Ascending aorta (tissue), 2 donors: ENCODE data around the gene OPN4. TPM values are rescaled to one million over a fixed set of nuclear protein-coding genes. Genes with fewer than 3 reads are reported as not detected.

Experiments
- DNase-seq, 2 donors: peaks; one replicate each; pipeline ENCODE4 v3.0.0-alpha.2; 2019; ENCODE audit warnings: low spot score in 2 of 2
- H3K27ac ChIP-seq, 2 donors: fragments of 200-600 bp; sonication (generic); one replicate each; pipeline ENCODE4 v1.5.1; 2016 to 2017; ENCODE audit warnings: mild to moderate bottlenecking in 1 of 2
- H3K27me3 ChIP-seq: fragments of 200-600 bp; sonication (generic); one replicate; pipeline ENCODE4 v1.5.1; 2017
- H3K36me3 ChIP-seq, 2 donors: fragments of 200-600 bp; sonication (generic); one replicate each; pipeline ENCODE4 v1.5.1; 2016
- H3K4me1 ChIP-seq, 2 donors: fragments of 200-600 bp; sonication (generic); one replicate each; pipeline ENCODE4 v1.5.1; 2016 to 2017; ENCODE audit warnings: mild to moderate bottlenecking in 1 of 2
- H3K4me3 ChIP-seq, 2 donors: fragments of 200-600 bp; sonication (generic); one replicate each; pipeline ENCODE4 v1.5.1; 2016 to 2017; ENCODE audit warnings: mild to moderate bottlenecking in 1 of 2
- H3K9me3 ChIP-seq, 2 donors: fragments of 200-600 bp; sonication (generic); one replicate each; pipeline ENCODE4 v1.5.1; 2016
- intact Hi-C: fragments of 100-400 bp; cut with DNase I; formaldehyde crosslinking; loops from one replicate; pipeline ENCODE4 v1.15.1; 2023
- total RNA-seq: library from RNA; depleted of rRNA; stranded (reverse); fragments of >200 nt; gene quantifications from one replicate; pipeline ENCODE4 v1.1.0, GENCODE V29; 2016
- TF ChIP-seq, protein P1 (sequence below), 3 experiments: fragments of 200-600 bp in 2 of 3; fragments of 450-650 bp in 1 of 3; sonication (generic) in 2 of 3; IDR thresholded peaks; one replicate each; pipeline ENCODE4 v1.5.1; 2016 to 2019; ENCODE audit warnings: antibody characterized with exemption in 3 of 3, mild to moderate bottlenecking in 1 of 3, moderate library complexity in 1 of 3

OPN4 gene
- total RNA-seq, 1 donor from 2014 or later: not detected

DNA sequence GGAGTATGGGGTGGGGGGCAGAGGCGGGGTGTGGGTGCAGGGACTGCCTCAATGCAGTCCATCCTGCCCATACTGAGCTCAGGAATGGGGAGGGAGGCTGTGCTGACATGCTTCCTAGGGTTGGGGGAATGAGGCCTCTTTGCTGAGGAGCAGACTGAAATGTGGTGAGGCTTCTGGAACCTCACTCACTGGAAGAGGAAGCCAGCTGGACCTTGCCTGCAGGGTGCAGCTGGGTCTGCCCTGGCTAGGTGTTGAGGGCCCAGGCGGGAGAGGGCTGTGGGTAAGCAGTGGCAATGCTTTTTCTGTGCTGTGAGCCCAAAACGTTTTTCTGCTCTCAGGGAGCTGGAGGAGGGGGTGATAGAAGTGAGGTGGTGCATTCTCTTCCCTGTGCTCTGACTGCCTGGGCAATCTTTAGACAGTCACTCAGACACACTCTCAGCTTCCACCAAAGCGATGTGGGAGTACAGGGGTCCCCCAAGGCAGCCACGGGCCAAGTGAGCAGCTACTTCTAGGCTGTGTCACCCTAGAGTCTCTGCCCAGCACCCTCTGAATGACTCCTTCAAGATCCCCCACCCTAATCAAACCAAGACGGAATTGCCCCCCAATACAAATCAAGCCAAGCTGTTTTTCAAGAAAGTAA lies 60.9 kb downstream of the OPN4 start:
- no peak for DNase-seq
- no peak overlapping the region for H3K4me3 ChIP-seq
- H3K36me3 ChIP-seq: peaks cover 14 to 36% of the 10 kb centered on the region in 2 donors
- intact Hi-C loops: no loop called here
- TF ChIP-seq, protein P1, sequence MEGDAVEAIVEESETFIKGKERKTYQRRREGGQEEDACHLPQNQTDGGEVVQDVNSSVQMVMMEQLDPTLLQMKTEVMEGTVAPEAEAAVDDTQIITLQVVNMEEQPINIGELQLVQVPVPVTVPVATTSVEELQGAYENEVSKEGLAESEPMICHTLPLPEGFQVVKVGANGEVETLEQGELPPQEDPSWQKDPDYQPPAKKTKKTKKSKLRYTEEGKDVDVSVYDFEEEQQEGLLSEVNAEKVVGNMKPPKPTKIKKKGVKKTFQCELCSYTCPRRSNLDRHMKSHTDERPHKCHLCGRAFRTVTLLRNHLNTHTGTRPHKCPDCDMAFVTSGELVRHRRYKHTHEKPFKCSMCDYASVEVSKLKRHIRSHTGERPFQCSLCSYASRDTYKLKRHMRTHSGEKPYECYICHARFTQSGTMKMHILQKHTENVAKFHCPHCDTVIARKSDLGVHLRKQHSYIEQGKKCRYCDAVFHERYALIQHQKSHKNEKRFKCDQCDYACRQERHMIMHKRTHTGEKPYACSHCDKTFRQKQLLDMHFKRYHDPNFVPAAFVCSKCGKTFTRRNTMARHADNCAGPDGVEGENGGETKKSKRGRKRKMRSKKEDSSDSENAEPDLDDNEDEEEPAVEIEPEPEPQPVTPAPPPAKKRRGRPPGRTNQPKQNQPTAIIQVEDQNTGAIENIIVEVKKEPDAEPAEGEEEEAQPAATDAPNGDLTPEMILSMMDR (IDR thresholded peaks at IDR 0.05): no peak
- no peaks in the 10 kb centered on the region for H3K27me3 ChIP-seq
- no peak overlapping the region for H3K27ac ChIP-seq
- H3K9me3 ChIP-seq: no peaks in the 10 kb centered on the region
- H3K4me1 ChIP-seq: peaks cover 2 to 8% of the 10 kb centered on the region in 2 donors

DNA sequence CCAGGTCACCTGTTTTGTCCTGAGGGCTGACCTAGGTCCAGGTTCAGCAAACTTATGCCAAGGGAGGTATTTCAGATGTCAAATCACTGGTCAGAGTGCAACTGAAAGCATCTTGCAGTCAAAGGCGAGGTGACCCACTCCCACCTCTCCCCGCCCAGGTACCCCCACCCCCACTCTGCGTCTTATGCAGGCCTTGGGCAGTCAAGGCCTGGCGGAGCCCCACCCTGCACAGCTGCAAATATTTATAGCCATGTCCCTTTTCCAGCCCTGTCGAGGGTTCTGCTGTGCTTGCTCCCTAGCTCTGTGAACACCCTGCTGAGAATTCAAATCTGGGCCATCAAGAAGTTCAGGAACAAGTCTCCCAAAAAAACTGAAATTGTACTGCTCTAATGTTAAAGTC lies 61.5 kb downstream of the OPN4 start:
- DNase-seq: no peak
- Histone ChIP-seq H3K36me3 (peaks cover 14 to 36% of the 10 kb centered on the region in 2 donors), H3K27ac (no peak overlapping the region), H3K4me1 (peaks cover 0 to 6% of the 10 kb centered on the region in 2 donors), H3K9me3 (no peaks in the 10 kb centered on the region), H3K4me3 (no peak overlapping the region), H3K27me3 (no peaks in the 10 kb centered on the region)
- TF ChIP-seq, protein P1 (IDR thresholded peaks at IDR 0.05): no peak
- intact Hi-C loops: no loop called here

Other genes starting within 250 kb of the OPN4 start
- gene WAPL, start 132.8 kb upstream of the OPN4 start, total RNA-seq: 14.7 TPM
- gene LDB3, start 14.0 kb downstream of the OPN4 start, total RNA-seq: 27.4 TPM
- gene BMPR1A, start 102.1 kb downstream of the OPN4 start, total RNA-seq: 12.9 TPM